GM12891 (cell line): ENCODE results near the gene PAEP.

ENCODE experiments used
- PAX5 ChIP-seq: IDR thresholded peaks from 2 replicates; pipeline ENCODE4 v1.6.1; 2011; ENCODE audit warnings: low read length, moderate library complexity, mild to moderate bottlenecking; ENCODE audit not compliant: insufficient read depth, severe bottlenecking
- POLR2A ChIP-seq: IDR thresholded peaks from 2 replicates; pipeline ENCODE4 v1.6.1; 2011; ENCODE audit warnings: low read depth, low read length, control low read depth

- TF ChIP-seq POLR2A = no peak
- no peak for TF ChIP-seq PAX5
These were observed 31.1 kb downstream of the PAEP start for GRCh38 chr9:135592625-135593024.
